HL-60 (cell line): ENCODE data around the gene STAB2.

Experiments
- TF ChIP-seq, protein P1 (sequence below): IDR thresholded peaks from 2 replicates; pipeline ENCODE4 v1.6.1; 2012; ENCODE audit warnings: low read depth; ENCODE audit not compliant: insufficient replicate concordance
- TF ChIP-seq, protein P2 (sequence below): IDR thresholded peaks from one replicate; pipeline ENCODE4 v1.5.1; 2011; ENCODE audit warnings: low read length, control low read depth, inconsistent platforms; ENCODE audit not compliant: insufficient read depth

DNA sequence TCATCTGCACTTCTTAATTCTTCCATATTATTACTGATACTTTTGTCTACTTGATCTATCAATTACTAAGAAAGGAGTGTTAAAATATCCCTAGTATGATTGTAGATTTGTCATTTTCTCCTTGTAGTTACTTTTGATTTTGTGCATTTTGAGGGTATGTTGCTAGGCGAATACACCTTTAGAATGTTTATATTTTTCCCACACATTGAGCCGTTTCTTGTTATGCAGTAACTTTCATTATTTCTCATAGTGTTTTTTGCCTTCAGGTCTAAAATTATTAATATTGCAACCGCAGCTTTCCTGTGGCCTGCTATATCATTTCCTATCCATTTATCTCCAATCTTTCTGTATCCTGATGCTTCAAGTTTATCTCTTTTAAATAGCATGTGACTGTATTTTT is 46.8 kb upstream of the STAB2 start:
- TF ChIP-seq, protein P1, sequence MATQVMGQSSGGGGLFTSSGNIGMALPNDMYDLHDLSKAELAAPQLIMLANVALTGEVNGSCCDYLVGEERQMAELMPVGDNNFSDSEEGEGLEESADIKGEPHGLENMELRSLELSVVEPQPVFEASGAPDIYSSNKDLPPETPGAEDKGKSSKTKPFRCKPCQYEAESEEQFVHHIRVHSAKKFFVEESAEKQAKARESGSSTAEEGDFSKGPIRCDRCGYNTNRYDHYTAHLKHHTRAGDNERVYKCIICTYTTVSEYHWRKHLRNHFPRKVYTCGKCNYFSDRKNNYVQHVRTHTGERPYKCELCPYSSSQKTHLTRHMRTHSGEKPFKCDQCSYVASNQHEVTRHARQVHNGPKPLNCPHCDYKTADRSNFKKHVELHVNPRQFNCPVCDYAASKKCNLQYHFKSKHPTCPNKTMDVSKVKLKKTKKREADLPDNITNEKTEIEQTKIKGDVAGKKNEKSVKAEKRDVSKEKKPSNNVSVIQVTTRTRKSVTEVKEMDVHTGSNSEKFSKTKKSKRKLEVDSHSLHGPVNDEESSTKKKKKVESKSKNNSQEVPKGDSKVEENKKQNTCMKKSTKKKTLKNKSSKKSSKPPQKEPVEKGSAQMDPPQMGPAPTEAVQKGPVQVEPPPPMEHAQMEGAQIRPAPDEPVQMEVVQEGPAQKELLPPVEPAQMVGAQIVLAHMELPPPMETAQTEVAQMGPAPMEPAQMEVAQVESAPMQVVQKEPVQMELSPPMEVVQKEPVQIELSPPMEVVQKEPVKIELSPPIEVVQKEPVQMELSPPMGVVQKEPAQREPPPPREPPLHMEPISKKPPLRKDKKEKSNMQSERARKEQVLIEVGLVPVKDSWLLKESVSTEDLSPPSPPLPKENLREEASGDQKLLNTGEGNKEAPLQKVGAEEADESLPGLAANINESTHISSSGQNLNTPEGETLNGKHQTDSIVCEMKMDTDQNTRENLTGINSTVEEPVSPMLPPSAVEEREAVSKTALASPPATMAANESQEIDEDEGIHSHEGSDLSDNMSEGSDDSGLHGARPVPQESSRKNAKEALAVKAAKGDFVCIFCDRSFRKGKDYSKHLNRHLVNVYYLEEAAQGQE: no peak
- TF ChIP-seq, protein P2, sequence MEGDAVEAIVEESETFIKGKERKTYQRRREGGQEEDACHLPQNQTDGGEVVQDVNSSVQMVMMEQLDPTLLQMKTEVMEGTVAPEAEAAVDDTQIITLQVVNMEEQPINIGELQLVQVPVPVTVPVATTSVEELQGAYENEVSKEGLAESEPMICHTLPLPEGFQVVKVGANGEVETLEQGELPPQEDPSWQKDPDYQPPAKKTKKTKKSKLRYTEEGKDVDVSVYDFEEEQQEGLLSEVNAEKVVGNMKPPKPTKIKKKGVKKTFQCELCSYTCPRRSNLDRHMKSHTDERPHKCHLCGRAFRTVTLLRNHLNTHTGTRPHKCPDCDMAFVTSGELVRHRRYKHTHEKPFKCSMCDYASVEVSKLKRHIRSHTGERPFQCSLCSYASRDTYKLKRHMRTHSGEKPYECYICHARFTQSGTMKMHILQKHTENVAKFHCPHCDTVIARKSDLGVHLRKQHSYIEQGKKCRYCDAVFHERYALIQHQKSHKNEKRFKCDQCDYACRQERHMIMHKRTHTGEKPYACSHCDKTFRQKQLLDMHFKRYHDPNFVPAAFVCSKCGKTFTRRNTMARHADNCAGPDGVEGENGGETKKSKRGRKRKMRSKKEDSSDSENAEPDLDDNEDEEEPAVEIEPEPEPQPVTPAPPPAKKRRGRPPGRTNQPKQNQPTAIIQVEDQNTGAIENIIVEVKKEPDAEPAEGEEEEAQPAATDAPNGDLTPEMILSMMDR: no peak
